Urinary bladder (tissue), 4 donors: ENCODE results near the gene ABLIM3. TPM values are rescaled to one million over a fixed set of nuclear protein-coding genes. Genes with fewer than 3 reads are reported as not detected.

Experiments used
- DNase-seq: peaks from one replicate; pipeline ENCODE4 v3.0.0-alpha.2; 2015; ENCODE audit errors: extremely low spot score
- H3K27ac ChIP-seq: one replicate; pipeline ENCODE4 v1.5.1; 2013; ENCODE audit warnings: low read depth, mild to moderate bottlenecking, moderate library complexity
- H3K36me3 ChIP-seq: one replicate; pipeline ENCODE4 v1.6.1; 2013; ENCODE audit warnings: mild to moderate bottlenecking, moderate library complexity; ENCODE audit not compliant: insufficient read depth
- H3K4me1 ChIP-seq: one replicate; pipeline ENCODE4 v1.6.1; 2013; ENCODE audit warnings: mild to moderate bottlenecking, moderate library complexity; ENCODE audit not compliant: insufficient read depth
- H3K4me3 ChIP-seq: one replicate; pipeline ENCODE4 v1.5.1; 2013; ENCODE audit warnings: low read depth, low read length
- WGBS: extraction: QIAGEN DNeasy Blood & Tissue Kit; methylation state at CpG from one replicate; pipeline ENCODE4 v1.1.7; 2013; 5-methylcytosine and 5-hydroxymethylcytosine counted together
- polyA plus RNA-seq: library from polyadenylated mRNA; stranded (reverse); fragments of 200-250 nt; gene quantifications from one replicate; pipeline ENCODE4 v1.2.3, GENCODE V29; 2013
- total RNA-seq: library from RNA; depleted of rRNA; stranded (reverse); fragments of >200 nt; gene quantifications from one replicate; pipeline ENCODE4 v1.2.3, GENCODE V29; 2014
- donor health status: healthy with polysubstance abuse.
- donor health status: healthy.

The ABLIM3 gene
- total and polyA plus RNA-seq, 2 donors, result 9.8 to 14.4 TPM

DNA sequence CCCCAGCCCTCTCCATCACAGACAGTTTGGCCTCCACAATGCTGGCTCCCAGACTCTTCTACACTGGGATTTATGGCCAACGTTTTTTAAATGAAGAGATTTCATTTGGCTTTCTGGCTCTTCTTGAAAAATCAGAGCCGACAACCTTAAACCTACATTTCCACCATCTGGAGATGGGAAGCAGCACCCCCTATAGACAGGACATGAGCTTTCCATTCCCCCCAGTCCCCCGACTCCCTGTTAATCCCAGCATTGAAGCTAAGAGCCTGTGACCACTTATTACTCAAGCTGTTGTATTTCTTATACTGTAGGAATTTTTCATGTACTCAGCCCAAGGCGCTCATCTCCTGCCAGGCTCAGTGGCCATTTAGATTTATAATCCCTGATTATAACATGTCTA lies 96.4 kb downstream of the ABLIM3 start:
- WGBS, result 56% methylated on average over 4 of the region's 4 CpGs
- Histone ChIP-seq H3K27ac (no peak overlapping the region), H3K36me3 (no peaks in the 10 kb centered on the region), H3K4me3 (no peak overlapping the region), H3K4me1 (no peaks in the 10 kb centered on the region)
- no peak for DNase-seq

DNA sequence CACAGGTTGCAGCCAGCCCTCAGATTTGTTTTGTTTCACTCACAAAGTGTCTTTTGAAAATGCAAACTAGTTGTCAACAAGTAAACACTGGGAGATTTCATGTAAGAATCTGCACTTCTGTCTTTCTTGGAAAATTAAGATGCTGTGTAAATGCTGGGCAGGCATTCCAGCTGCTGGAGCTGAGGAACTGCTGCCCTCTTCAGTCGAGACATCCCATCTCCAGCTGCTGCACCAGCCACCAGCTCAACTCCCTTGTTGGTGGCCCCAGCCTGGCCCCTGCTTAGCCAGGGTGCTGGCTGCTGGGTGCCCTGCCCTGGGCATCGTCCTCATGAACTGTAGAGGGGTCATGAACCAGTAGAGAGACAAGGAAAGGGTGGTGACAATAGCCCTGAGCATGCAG lies 97.2 kb downstream of the ABLIM3 start:
- H3K36me3 ChIP-seq, result no peaks in the 10 kb centered on the region
- WGBS, result 69% methylated on average over 2 of the region's 2 CpGs

DNA sequence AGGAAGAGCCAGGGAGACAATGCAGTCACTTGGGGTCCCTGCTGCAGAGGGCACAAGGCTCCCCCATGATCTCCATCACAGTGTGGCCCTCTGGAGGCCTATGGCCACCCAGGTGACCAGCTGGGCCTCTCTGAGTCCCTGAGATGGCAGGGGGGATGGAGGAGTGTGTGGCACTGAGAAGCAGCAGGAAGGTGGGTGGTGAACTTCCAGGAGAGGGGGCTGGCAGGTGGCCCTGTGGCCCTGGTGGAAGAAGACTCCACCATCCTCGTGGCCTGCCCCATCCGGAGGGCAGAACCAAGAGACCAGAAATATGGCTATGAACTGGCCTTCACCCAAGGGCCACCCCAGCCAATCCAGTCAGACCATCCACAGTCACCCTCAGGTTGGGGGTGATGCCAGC lies 98.6 kb downstream of the ABLIM3 start:
- no peak overlapping the region for H3K27ac ChIP-seq
- no peak for DNase-seq
- no peak overlapping the region for H3K4me3 ChIP-seq
- H3K36me3 ChIP-seq, result no peaks in the 10 kb centered on the region
- no peaks in the 10 kb centered on the region for H3K4me1 ChIP-seq
- 67% methylated on average over 2 of the region's 2 CpGs for whole genome bisulfite sequencing

More for the DNA sequence above, 97.2 kb downstream of the ABLIM3 start:
- no peaks in the 10 kb centered on the region for H3K4me1 ChIP-seq
- H3K4me3 ChIP-seq, result no peak overlapping the region
- no peak for DNase-seq
- H3K27ac ChIP-seq, result no peak overlapping the region

DNA sequence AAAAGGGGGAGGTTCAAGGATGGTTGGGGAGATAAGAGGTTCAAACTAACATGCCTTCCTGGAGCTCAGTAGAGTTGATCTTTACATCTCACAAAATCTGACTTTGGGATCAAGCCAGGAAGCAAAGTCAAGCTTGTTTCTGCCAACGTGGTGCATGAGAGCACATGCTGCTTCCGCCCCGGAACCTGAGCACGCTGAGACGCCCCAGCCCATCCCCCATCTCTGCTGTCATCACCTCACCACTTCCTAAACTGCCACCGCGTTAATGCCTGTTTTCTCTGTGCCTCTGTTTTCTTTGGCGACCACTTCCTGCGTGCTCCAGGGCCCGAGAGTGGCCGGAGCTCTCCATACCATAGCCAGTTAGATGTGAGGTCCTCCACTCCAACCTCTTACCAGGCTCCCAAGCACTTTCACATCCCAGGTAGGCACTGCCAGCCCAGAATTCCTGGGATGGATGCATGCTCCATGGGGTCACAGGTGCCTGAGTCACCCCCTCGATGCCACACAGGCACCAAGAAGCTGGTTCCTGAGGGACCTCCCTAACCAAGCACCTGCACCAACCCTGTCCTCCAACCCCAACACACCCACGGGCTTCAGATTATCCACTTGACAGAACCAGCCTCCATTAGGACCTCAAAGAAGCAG lies 99.2 kb downstream of the ABLIM3 start:
- DNase-seq, result no peak
- Histone ChIP-seq H3K4me1 (no peaks in the 10 kb centered on the region), H3K36me3 (no peaks in the 10 kb centered on the region), H3K27ac (no peak overlapping the region), H3K4me3 (no peak overlapping the region)
- 55% methylated on average over 13 of the region's 13 CpGs for WGBS

- no peak overlapping the region for H3K27ac ChIP-seq
- no peak for DNase-seq
- H3K4me3 ChIP-seq, result no peak overlapping the region
- H3K4me1 ChIP-seq, result no peaks in the 10 kb centered on the region
- WGBS, result 74% methylated on average over 3 of the region's 3 CpGs
- H3K36me3 ChIP-seq, result no peaks in the 10 kb centered on the region
Observed at GRCh38 chr5:149242339-149242738, 101.0 kb downstream of the ABLIM3 start.

DNA sequence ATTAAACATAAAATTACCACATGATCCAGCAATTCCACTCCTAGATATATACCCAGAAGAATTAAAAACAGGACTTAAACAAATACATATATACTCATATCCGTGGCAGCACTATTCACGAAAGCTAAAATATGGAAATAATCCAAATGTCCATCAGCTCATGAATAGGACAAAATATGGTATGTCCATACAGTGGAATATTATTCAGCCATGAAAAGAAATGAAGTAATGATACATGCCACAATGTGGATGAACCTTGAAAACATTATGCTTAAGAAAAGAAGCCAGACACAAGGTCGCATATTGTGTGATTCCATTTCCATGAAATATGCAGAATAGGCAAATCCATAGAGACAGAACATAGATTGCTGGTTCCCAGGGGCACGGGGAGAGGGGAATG lies 105.6 kb downstream of the ABLIM3 start:
- H3K36me3 ChIP-seq, result no peaks in the 10 kb centered on the region
- no peak overlapping the region for H3K27ac ChIP-seq
- H3K4me1 ChIP-seq, result no peaks in the 10 kb centered on the region
- no peak overlapping the region for H3K4me3 ChIP-seq
- no peak for DNase-seq
- 93% methylated on average over 4 of the region's 4 CpGs for WGBS

GRCh38 chr5:149247726-149248125 lies 106.4 kb downstream of the ABLIM3 start:
- no peak for DNase-seq
- Histone ChIP-seq H3K4me3 (no peak overlapping the region), H3K36me3 (no peaks in the 10 kb centered on the region), H3K27ac (no peak overlapping the region), H3K4me1 (no peaks in the 10 kb centered on the region)
- 92% methylated on average over 8 of the region's 8 CpGs for WGBS

GRCh38 chr5:149251546-149251945 lies 110.3 kb downstream of the ABLIM3 start:
- Histone ChIP-seq H3K4me3 (no peak overlapping the region), H3K27ac (no peak overlapping the region), H3K36me3 (no peaks in the 10 kb centered on the region), H3K4me1 (no peaks in the 10 kb centered on the region)
- DNase-seq, result no peak
- WGBS, result 68% methylated on average over 4 of the region's 4 CpGs

- Histone ChIP-seq H3K27ac (no peak overlapping the region), H3K36me3 (no peaks in the 10 kb centered on the region), H3K4me1 (no peaks in the 10 kb centered on the region), H3K4me3 (no peak overlapping the region)
- no peak for DNase-seq
- WGBS, result 40% methylated on average over 3 of the region's 3 CpGs
Observed at GRCh38 chr5:149254506-149254905, 113.2 kb downstream of the ABLIM3 start.

DNA sequence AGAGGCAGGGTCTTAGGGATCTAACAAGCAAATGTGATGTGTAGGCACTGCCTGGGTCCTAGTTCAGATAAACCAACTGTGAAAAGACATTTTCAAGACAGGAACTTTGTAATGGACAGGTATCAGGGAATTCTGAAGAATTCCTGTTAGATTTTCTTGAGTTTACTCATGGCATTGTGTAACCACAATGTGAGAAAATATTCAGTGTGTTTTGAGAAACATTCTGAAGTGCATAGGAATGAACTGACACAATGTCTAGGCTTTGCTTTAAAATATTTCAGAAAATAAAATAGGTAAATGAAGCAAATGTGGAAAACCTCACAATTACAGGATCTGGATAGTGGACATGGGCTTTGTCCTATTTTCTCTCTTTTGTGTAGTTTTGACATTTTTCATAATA lies 115.2 kb downstream of the ABLIM3 start:
- DNase-seq, result no peak
- H3K4me1 ChIP-seq, result no peaks in the 10 kb centered on the region
- no peak overlapping the region for H3K4me3 ChIP-seq
- H3K27ac ChIP-seq, result no peak overlapping the region
- H3K36me3 ChIP-seq, result no peaks in the 10 kb centered on the region

DNA sequence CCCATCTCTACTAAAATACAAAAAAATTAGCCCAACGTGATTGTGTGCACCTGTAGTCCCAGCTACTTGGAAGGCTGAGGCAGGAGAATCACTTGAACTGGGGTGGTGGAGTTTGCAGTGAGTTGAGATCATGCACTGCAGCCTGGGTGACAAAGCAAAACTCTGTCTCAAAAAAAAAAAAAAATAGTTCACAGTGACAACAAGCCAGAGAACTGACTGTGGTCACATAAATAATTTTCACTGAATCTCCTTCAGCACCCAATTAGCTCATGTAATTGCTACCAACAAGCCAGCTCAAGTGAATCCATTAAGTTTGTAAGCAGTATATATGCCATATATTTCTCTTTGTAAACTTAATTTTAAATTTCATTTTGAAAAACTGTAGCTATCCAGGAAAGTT lies 115.8 kb downstream of the ABLIM3 start:
- no peak overlapping the region for H3K27ac ChIP-seq
- H3K4me3 ChIP-seq, result no peak overlapping the region
- H3K4me1 ChIP-seq, result no peaks in the 10 kb centered on the region
- H3K36me3 ChIP-seq, result no peaks in the 10 kb centered on the region
- 64% methylated on average over 1 of the region's 1 CpG for WGBS
- DNase-seq, result no peak

DNA sequence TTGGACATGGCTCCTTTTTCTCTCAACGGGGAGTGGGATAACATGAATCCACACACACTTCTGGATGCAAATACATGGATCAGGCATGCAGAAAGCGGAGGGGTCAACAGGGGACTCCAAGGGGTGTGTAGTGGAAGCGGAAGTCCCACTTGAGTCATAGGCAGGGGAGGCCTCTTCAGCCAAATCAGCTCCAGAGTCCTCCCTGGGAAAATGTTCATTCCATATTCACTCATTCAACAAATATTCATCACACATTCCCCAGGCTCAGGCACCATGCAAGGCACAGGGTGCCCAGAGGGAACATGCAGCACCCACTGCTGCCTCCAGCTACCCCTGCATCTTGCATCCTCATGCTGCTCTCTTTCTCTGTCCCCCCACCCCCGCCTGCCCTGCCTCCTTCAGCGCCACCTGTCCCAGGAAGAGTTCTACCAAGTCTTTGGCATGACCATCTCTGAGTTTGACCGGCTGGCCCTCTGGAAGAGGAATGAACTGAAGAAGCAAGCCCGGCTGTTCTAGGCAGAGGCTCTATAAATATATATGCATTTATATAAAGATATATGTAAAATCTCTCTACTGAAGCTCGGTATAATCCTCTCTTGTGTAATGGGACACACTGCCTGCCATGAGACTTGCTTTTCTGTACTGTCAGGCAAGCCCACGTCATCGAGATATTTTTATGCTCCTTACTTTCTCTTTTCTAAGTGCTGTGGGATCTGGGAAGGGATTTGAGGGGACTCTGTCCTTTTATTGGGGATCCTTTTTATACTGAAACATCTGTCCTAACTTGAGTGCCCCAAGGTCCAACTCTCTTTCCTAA lies 116.8 kb downstream of the ABLIM3 start:
- H3K4me1 ChIP-seq, result no peaks in the 10 kb centered on the region
- no peak overlapping the region for H3K27ac ChIP-seq
- H3K36me3 ChIP-seq, result no peaks in the 10 kb centered on the region
- no peak for DNase-seq
- 82% methylated on average over 10 of the region's 10 CpGs for WGBS
- no peak overlapping the region for H3K4me3 ChIP-seq

- H3K27ac ChIP-seq, result no peak overlapping the region
- H3K4me1 ChIP-seq, result no peaks in the 10 kb centered on the region
Observed at GRCh38 chr5:149260761-149261160, 119.5 kb downstream of the ABLIM3 start.

GRCh38 chr5:149261246-149261645 lies 120.0 kb downstream of the ABLIM3 start:
- 83% methylated on average over 7 of the region's 7 CpGs for WGBS
- H3K36me3 ChIP-seq, result no peaks in the 10 kb centered on the region
- no peak for DNase-seq
- H3K4me1 ChIP-seq, result no peaks in the 10 kb centered on the region
- H3K4me3 ChIP-seq, result no peak overlapping the region
- H3K27ac ChIP-seq, result no peak overlapping the region

More at GRCh38 chr5:149260761-149261160, 119.5 kb downstream of the ABLIM3 start:
- Histone ChIP-seq H3K4me3 (no peak overlapping the region), H3K36me3 (no peaks in the 10 kb centered on the region)
- no peak for DNase-seq
- 86% methylated on average over 1 of the region's 1 CpG for WGBS
